CMK (cell line): ENCODE results near the gene DDX27.
A peak's percentile ranks its signal among the peaks of the same experiment; 100 is the strongest.
"Not testable (repeated sequence)": the region's sequence is repeated elsewhere in the genome, so short reads cannot be mapped to it uniquely, and the experiment has no call there.

Experiments used
- DNase-seq: peaks from one replicate; pipeline ENCODE4 v3.0.0-alpha.2; 2010; ENCODE audit warnings: low read depth

Gene DDX27, protein sequence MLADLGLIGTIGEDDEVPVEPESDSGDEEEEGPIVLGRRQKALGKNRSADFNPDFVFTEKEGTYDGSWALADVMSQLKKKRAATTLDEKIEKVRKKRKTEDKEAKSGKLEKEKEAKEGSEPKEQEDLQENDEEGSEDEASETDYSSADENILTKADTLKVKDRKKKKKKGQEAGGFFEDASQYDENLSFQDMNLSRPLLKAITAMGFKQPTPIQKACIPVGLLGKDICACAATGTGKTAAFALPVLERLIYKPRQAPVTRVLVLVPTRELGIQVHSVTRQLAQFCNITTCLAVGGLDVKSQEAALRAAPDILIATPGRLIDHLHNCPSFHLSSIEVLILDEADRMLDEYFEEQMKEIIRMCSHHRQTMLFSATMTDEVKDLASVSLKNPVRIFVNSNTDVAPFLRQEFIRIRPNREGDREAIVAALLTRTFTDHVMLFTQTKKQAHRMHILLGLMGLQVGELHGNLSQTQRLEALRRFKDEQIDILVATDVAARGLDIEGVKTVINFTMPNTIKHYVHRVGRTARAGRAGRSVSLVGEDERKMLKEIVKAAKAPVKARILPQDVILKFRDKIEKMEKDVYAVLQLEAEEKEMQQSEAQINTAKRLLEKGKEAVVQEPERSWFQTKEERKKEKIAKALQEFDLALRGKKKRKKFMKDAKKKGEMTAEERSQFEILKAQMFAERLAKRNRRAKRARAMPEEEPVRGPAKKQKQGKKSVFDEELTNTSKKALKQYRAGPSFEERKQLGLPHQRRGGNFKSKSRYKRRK

GRCh38 chr20:49219091-49219923 lies at the start of gene DDX27:
DDX27 (plus strand) TSS chr20:49219416; CDS start chr20:49219449, 33 bp downstream.
- peak; percentile 98 for DNase-seq

GRCh38 chr20:49169547-49169946 lies 49.7 kb upstream of the DDX27 start:
- no peak for DNase-seq

DNA sequence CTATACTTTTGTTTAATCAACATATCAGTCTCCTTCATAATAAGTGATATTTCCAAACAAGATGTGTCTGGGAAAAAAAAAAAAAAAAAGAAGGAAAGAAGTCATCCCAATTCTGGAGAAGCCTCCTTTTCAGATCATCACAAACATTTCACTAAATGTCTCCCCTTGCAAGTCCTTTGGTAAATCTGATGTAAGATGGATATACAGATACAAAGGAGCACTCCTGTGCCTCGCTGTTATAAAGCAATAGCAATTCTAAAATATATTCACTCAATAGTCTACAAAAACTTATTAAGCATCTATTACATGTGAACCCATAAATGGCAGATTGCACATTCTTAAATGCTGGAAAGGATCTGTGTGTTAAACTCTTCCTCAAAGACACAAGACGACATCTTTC lies 48.5 kb upstream of the DDX27 start:
- DNase-seq: no peak

DNA sequence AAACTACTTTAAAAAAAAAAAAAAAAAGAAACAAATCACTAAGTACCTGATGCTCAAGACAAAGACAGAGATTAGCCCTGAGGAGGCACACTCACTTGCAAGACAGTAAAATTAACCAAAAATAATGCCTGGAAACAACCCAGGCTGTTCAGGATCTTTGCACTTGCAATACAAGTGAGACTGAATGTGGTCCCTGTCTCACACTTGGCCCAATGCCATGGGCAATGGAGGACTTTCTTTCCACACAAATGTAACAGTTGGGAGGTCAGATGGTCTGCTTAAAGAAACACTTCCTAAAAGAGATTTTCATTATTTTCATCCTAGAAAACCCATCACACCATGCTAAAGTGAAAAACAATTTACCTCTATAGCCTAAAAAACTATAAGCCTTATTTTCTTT lies 47.3 kb upstream of the DDX27 start:
- no peak for DNase-seq

DNA sequence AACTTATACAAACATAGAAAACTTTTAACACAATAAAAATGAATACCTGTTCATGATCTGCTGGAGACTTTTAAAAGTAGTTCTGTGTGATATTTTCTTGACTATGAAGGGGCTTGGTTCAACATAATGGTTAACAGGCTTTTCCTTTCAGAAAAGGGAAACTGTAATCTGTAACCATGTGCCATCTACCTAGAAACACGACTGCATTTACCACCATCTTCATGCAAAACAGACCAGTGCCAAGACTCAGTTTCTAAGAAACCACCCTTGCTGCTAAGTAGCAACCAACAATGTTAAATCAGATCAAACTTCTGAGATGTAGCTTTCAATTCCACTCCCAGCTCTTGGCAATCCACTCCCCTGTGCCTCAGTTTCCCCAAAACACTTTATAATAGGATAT lies 46.8 kb upstream of the DDX27 start:
- no peak for DNase-seq

GRCh38 chr20:49174183-49174582 lies 45.0 kb upstream of the DDX27 start:
- no peak for DNase-seq

DNA sequence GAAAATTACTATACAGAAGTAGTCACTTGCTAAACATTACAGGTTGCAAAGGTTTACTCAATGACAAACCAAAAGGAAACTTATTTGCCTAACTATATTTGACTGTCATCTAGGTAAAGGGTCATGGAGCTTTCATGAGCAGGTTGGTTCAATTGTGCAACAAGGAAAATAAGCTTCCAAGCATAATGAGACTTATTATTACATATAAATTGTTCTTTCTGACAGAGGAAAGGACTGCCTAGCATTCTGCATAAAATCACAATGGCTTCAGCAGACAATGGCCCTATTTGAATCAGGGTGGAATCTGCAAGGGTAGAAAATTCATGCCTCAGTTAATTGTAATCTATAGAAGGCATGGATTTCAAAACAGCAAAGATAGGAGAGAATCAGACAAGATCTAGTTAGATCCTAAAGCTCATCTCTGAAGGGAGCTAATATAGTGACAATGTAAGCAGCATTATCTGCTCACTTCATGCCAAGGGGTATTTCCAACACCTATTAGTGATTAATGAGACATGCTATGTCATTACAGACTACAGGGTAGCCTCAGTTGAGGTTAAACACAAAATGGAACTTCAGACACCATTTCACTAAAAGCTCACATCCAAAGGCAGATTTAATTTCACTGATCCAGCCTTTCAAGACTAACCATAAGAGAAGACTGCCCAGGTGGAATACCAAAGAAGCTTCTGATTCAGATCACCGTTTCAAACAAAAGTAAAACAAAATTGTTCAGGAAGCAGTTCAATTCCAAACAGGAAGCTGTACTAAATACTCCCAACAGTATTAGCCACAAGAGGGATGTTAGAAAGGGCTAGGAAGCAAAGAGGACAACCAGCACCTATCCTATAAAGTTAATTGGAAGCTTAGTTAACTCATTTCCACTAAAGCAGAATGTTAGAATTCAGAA lies 39.6 kb upstream of the DDX27 start:
- no peak for DNase-seq

- no peak for DNase-seq
These were observed 37.8 kb upstream of the DDX27 start for GRCh38 chr20:49181265-49181877.

- no peak for DNase-seq
These were observed 35.8 kb upstream of the DDX27 start for GRCh38 chr20:49183444-49183843.

GRCh38 chr20:49184084-49184501 lies 35.1 kb upstream of the DDX27 start:
- DNase-seq: not testable (repeated sequence)

GRCh38 chr20:49184691-49185070 lies 34.5 kb upstream of the DDX27 start:
- DNase-seq: no peak

DNA sequence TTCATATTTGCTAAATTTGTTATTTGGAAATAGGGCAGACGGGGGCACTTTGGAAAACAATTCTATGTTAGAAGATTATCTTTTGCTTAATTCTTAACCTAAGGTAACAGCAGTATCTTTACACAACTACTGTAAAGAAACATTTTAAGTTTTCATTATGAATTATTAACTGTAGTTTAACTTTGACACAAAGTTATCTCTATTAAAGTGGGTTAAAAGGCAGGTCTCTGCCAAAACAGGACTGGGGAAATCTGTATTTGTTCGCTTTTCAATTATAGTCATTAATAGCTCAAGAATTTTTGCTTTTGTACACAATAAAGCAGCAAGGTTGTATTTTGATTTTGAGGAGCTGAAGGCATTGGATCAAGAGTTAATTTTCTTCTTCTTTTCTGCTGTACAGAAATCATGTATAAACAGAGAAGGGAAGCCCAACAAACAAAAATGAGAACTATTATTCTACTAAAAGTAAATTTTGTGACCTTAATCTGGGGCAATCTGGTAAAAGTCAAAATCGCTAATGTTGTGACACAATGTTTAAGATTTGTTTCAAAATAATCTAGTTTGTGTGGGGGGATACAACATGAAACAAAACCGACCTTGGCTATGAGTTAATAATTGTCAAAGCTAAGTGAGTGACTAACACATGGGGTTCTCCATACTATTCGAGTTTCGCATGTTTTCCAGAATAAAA lies 34.0 kb upstream of the DDX27 start:
- DNase-seq: no peak

DNA sequence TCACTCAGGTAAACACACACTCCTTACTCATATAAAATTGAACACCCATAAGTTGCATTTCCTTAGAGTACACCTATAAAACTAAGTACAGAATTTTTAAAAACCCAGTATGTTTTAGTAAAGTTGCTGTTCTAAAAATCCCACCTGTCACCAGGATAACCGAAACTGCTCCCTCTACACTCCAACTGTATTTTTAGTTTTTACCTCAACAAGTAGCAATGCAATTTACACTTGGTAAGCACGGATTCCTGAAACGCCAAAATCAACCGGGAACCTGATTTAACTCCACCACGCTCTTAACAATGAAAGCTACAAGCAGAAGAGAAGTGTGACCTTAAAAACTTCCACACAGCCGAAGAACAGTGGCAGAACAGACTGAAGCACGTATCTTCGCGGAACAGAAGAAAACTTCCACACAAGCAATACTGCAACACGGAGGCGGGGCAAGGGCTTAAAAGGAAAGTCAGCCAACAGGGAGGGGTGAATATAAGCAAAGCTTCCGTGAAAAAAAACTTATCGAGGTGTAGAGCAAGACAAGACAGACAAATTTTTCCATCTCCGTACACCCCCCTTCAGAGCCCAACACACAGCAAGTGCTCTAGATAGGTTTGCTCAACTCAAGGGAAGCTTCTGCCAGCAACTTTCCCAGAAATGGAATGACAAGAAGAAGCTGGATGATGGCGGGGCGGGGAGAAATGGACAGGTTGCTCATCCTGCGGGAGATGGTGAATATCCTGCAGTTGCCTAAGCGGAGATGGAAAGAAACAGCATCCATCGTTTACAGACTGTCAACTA lies 32.5 kb upstream of the DDX27 start:
- no peak for DNase-seq

GRCh38 chr20:49187330-49187850 lies 31.8 kb upstream of the DDX27 start:
- DNase-seq: no peak

DNA sequence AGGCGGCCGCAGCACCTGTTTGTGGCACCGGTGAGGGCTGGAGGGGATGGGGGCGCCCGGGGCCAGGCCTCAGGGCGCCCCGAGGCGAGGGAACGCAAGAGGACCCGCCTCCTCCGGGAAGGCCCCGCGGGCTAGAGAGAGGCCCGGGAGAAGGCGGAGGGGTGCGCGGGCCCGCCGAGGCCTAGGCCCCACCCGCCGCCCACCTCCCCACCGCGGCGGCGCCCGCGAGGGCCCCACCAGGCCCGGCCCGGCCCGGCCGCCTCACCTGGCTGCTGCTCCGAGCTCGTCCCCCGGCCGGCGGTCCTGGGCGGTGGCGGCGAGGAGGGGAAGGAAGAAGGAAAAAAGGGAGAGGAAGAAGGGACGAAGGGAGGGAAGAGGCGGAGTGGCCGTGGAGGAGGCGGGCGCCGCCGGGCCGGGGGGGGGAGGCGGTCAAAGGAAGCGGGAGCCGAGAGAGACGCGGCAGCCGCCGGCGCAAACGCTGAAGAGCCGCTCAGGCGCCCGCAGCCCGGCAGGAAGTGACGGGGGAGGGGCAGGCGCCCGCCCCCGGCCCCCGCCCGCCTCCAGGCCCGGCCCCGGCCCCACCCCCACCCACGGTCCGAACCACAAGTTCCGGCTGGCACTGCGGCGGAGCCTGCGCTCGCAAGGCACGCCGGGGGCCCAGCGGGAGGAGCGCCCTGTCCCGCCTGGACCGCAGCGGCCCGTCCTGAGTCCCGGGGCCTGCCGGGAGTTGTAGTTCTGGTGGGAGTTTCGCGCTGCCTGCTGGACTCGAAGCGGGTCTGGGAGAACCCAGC lies 31.2 kb upstream of the DDX27 start, which contains the start of gene STAU1:
STAU1 (minus strand) TSS at position 484 of the 791 bp plus-strand sequence. CDS start 22,133 bp downstream, outside the sequence.
- DNase-seq: peak; percentile 92

GRCh38 chr20:49192944-49193518 lies 26.2 kb upstream of the DDX27 start:
- not testable (repeated sequence) for DNase-seq

DNA sequence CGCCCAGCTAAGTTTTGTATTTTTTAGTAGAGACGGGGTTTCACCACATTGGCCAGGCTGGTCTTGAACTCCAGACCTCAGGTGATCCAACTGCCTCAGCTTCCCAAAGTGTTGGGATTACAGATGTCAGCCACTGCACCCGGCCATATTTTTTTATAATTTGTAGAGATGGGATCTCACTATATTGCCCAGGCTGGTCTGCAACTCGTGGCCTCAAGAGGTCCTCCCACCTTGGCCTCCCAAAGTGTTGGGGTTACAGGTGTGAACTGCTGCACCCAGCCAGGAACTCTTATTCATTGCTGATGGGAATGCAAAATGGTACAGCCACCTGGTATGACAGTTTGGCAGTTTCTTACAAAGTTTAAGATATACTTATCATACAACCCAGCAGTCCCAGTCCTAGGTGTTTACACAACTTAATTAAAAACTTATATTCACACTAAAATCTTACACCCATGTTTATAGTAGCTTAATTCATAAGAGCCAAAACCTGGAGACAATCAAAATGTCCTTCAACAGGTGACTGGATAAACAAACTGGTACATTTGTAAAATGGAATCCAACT lies 19.4 kb upstream of the DDX27 start:
- no peak for DNase-seq

DNA sequence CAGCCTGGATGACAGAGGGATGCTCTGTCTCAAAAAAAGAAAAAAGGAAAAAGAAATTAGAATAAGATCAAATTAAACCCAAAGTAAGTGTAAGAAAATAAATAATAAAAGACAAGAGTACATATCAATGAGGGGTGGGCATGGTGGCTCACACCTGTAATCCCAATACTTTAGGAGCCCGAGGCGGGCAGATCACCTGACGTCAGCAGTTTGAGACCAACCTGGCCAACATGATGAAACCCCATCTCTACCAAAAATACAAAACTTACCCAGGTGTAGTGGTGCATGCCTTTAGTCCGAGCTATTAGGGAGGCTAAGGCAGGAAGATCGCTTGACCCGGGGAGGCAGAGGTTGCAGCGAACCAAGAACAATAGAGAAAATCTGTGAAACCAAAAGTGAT lies 16.2 kb upstream of the DDX27 start:
- DNase-seq: no peak
